ENCODE data around the gene TSPYL4. TPM values are rescaled to one million over a fixed set of nuclear protein-coding genes. Genes with fewer than 3 reads are reported as not detected.

Gene TSPYL4
- total RNA-seq, 6 experiments from 2014 or later, result 40.8 to 52.5 (median 45.9) TPM

- Mint-ChIP-seq H3K36me3 (ENCODE audit: low read depth) (0 out of 2 replicates have a peak, but pooled peaks cover 4% of the 10 kb centered on the region), H3K4me1 (ENCODE audit: low read depth) (no peaks in the 10 kb centered on the region), H3K27ac (no peak overlapping the region), H3K9me3 (no peaks in the 10 kb centered on the region), H3K4me3 (no peak overlapping the region), H3K27me3 (ENCODE audit: insufficient read depth) (no peaks in the 10 kb centered on the region)
- no peak for DNase-seq
- no peak for TF ChIP-seq CTCF (IDR thresholded peaks at IDR 0.05)
These were observed 38.7 kb upstream of the TSPYL4 start for GRCh38 chr6:116292553-116292952.

GRCh38 chr6:116291701-116292396, 38.0 kb upstream of the TSPYL4 start:
- TF ChIP-seq CTCF (IDR thresholded peaks at IDR 0.05), result no peak
- no peaks in the 10 kb centered on the region for H3K9me3 Mint-ChIP-seq
- H3K36me3 Mint-ChIP-seq (ENCODE audit: low read depth), result no peaks in the 10 kb centered on the region
- no peaks in the 10 kb centered on the region for H3K4me1 Mint-ChIP-seq (ENCODE audit: low read depth)
- no peak for DNase-seq
- no peaks in the 10 kb centered on the region for H3K27me3 Mint-ChIP-seq (ENCODE audit: insufficient read depth)
- no peak overlapping the region for H3K27ac Mint-ChIP-seq
- H3K4me3 Mint-ChIP-seq, result no peak overlapping the region

GRCh38 chr6:116290799-116291198, 36.9 kb upstream of the TSPYL4 start:
- TF ChIP-seq CTCF (IDR thresholded peaks at IDR 0.05), result no peak
- H3K27ac Mint-ChIP-seq, result no peak overlapping the region
- DNase-seq, result no peak
- H3K4me3 Mint-ChIP-seq, result no peak overlapping the region
- no peaks in the 10 kb centered on the region for H3K27me3 Mint-ChIP-seq (ENCODE audit: insufficient read depth)
- H3K4me1 Mint-ChIP-seq (ENCODE audit: low read depth), result no peaks in the 10 kb centered on the region
- no peaks in the 10 kb centered on the region for H3K36me3 Mint-ChIP-seq (ENCODE audit: low read depth)
- no peaks in the 10 kb centered on the region for H3K9me3 Mint-ChIP-seq

- no peaks in the 10 kb centered on the region for H3K27me3 Mint-ChIP-seq (ENCODE audit: insufficient read depth)
- no peak overlapping the region for H3K27ac Mint-ChIP-seq
- H3K4me1 Mint-ChIP-seq (ENCODE audit: low read depth), result no peaks in the 10 kb centered on the region
- no peak for DNase-seq
- no peak for TF ChIP-seq CTCF (IDR thresholded peaks at IDR 0.05)
- H3K36me3 Mint-ChIP-seq (ENCODE audit: low read depth), result no peaks in the 10 kb centered on the region
- H3K9me3 Mint-ChIP-seq, result no peaks in the 10 kb centered on the region
- H3K4me3 Mint-ChIP-seq, result no peak overlapping the region
These were observed 36.0 kb upstream of the TSPYL4 start for GRCh38 chr6:116289876-116290275.

- Mint-ChIP-seq H3K4me1 (ENCODE audit: low read depth) (no peaks in the 10 kb centered on the region), H3K36me3 (ENCODE audit: low read depth) (no peaks in the 10 kb centered on the region), H3K27ac (no peak overlapping the region), H3K27me3 (ENCODE audit: insufficient read depth) (no peaks in the 10 kb centered on the region), H3K9me3 (no peaks in the 10 kb centered on the region), H3K4me3 (no peak overlapping the region)
- peak; percentile 92 for TF ChIP-seq CTCF (IDR thresholded peaks at IDR 0.05)
- DNase-seq, result peak; percentile 59
These were observed 33.9 kb upstream of the TSPYL4 start for GRCh38 chr6:116287689-116288282.
